Panc1 (cell line): ENCODE data around the gene GRM7. TPM values are rescaled to one million over a fixed set of nuclear protein-coding genes. Genes with fewer than 3 reads are reported as not detected.

ENCODE experiments used
- ATAC-seq: fragments of 200-7000 bp; cut with Tn5 transposase; 2 replicates; pipeline ENCODE4 v1.9.1; 2020; ENCODE audit warnings: mild to moderate bottlenecking, moderate library complexity
- BruUV-seq: library from RNA; stranded (reverse); fragments of 400-500 nt; replicated peaks from 2 replicates; lab custom pipeline; 2021; lab: Mats Ljungman, UMichigan
- CTCF ChIA-PET: fragments of 300-600 bp; sonication (Branson Sonifier 250); formaldehyde crosslinking; loops from one replicate; lab custom pipeline; 2022; ENCODE audit warnings: antibody characterized with exemption; lab: Charles Lee
- POLR2A ChIA-PET: fragments of 300-600 bp; sonication (Branson Sonifier 250); formaldehyde crosslinking; loops from one replicate; lab custom pipeline; 2022; ENCODE audit warnings: antibody characterized with exemption; lab: Charles Lee
- DNase-seq: peaks from one replicate; pipeline ENCODE4 v3.0.0-alpha.2; 2010; ENCODE audit warnings: low read depth, low spot score
- H3K27ac ChIP-seq: 2 replicates; pipeline ENCODE4 v1.5.1; 2011; ENCODE audit warnings: mild to moderate bottlenecking, low read length, inconsistent platforms
- H3K27me3 ChIP-seq: fragments of 200-500 bp; sonication (Bioruptor generic); 2 replicates; pipeline ENCODE4 v1.6.0; 2014; ENCODE audit warnings: low read length, inconsistent platforms; ENCODE audit not compliant: control insufficient read depth, insufficient read depth
- H3K36me3 ChIP-seq: fragments of 200-500 bp; sonication (Bioruptor generic); 2 replicates; pipeline ENCODE4 v1.5.1; 2014; ENCODE audit warnings: inconsistent platforms, mild to moderate bottlenecking, low read length, moderate library complexity; ENCODE audit not compliant: control insufficient read depth, insufficient read depth
- H3K4me1 ChIP-seq: 2 replicates; pipeline ENCODE4 v1.5.1; 2011; ENCODE audit warnings: inconsistent platforms, mild to moderate bottlenecking, low read length, moderate library complexity; ENCODE audit not compliant: control insufficient read depth, insufficient read depth
- H3K4me3 ChIP-seq, 2 experiments: 2 replicates each; pipeline ENCODE4 v1.5.1; 2011 to 2012; ENCODE audit warnings: low read depth in 2 of 2, low read length in 2 of 2, mild to moderate bottlenecking in 2 of 2, inconsistent platforms in 1 of 2, moderate library complexity in 1 of 2
- H3K9me3 ChIP-seq: fragments of 200-500 bp; sonication (Bioruptor generic); 2 replicates; pipeline ENCODE4 v1.5.1; 2014; ENCODE audit warnings: low read depth, mild to moderate bottlenecking, inconsistent platforms, low read length, moderate library complexity; ENCODE audit not compliant: control insufficient read depth, insufficient read depth
- POLR2AphosphoS5 ChIP-seq: IDR thresholded peaks from 2 replicates; pipeline ENCODE4 v1.6.1; 2012; ENCODE audit warnings: mild to moderate bottlenecking, low read depth, low read length, moderate library complexity
- SIN3A ChIP-seq: IDR thresholded peaks from 2 replicates; pipeline ENCODE4 v1.6.1; 2012; ENCODE audit warnings: low read depth, mild to moderate bottlenecking, low read length, moderate library complexity, borderline replicate concordance; ENCODE audit not compliant: insufficient read depth
- TCF7L2 ChIP-seq: IDR thresholded peaks from 2 replicates; pipeline ENCODE4 v1.6.1; 2011; ENCODE audit warnings: mild to moderate bottlenecking, low read depth, low read length, inconsistent platforms
- in situ Hi-C: cut with HindIII; loops from 2 replicates; pipeline ENCODE4 v1.10.0; 2016; ENCODE audit warnings: low sequenced_read_pairs, low pct_unique_long_range_greater_than_20kb
- intact Hi-C: fragments of 100-400 bp; cut with micrococcal nuclease; formaldehyde crosslinking; loops from one replicate; pipeline ENCODE4 v1.10.0; 2022; ENCODE audit not compliant: unreplicated experiment
- total RNA-seq: library from RNA; stranded (reverse); gene quantifications from one replicate; pipeline ENCODE4 v1.2.1, GENCODE V29; 2021; ENCODE audit not compliant: unreplicated experiment
- TF ChIP-seq, protein P1 (sequence below): fragments of 450-650 bp; IDR thresholded peaks from 2 replicates; pipeline ENCODE4 v1.5.1; 2017; ENCODE audit warnings: mild to moderate bottlenecking
- TF ChIP-seq, protein P2 (sequence below), 2 experiments: IDR thresholded peaks; 2 replicates each; pipeline ENCODE4 v1.6.1; 2011 to 2012; ENCODE audit warnings: low read depth in 2 of 2, control low read depth in 1 of 2, low read length in 1 of 2, mild to moderate bottlenecking in 1 of 2, moderate library complexity in 1 of 2; ENCODE audit not compliant: insufficient read depth in 1 of 2

The GRM7 gene
- total RNA-seq, 1 experiment from 2014 or later: not detected

DNA sequence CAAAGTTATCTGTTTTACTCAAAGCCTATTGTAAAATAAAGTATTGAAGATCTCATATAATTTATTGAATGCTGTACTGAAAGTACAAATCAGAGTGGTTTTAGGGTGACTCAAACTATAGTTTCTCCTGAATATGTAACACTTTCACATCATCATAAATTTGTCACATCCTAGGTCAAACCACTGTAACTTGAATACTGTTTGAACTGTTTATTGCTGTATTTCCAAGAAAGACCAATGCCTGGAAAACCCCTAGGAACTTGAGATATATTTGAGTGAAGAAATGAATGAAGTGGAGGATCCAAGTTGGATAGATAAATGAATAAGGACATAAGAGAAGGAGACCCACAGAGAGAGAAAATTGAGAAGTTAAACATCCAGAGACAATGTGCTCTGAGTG, 348.2 kb downstream of the GRM7 start:
- DNase-seq (no peak), ATAC-seq (no peak)
- Histone ChIP-seq H3K9me3 (no peaks in the 10 kb centered on the region), H3K27me3 (no peaks in the 10 kb centered on the region), H3K4me1 (no peaks in the 10 kb centered on the region), H3K36me3 (no peaks in the 10 kb centered on the region), H3K27ac (no peak overlapping the region), H3K4me3 (no peak overlapping the region)
- POLR2A ChIA-PET: no interaction called here
- TF ChIP-seq SIN3A (no peak), POLR2AphosphoS5 (no peak), TCF7L2 (no peak)
- TF ChIP-seq, protein P1, sequence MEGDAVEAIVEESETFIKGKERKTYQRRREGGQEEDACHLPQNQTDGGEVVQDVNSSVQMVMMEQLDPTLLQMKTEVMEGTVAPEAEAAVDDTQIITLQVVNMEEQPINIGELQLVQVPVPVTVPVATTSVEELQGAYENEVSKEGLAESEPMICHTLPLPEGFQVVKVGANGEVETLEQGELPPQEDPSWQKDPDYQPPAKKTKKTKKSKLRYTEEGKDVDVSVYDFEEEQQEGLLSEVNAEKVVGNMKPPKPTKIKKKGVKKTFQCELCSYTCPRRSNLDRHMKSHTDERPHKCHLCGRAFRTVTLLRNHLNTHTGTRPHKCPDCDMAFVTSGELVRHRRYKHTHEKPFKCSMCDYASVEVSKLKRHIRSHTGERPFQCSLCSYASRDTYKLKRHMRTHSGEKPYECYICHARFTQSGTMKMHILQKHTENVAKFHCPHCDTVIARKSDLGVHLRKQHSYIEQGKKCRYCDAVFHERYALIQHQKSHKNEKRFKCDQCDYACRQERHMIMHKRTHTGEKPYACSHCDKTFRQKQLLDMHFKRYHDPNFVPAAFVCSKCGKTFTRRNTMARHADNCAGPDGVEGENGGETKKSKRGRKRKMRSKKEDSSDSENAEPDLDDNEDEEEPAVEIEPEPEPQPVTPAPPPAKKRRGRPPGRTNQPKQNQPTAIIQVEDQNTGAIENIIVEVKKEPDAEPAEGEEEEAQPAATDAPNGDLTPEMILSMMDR: no peak
- TF ChIP-seq, protein P2, sequence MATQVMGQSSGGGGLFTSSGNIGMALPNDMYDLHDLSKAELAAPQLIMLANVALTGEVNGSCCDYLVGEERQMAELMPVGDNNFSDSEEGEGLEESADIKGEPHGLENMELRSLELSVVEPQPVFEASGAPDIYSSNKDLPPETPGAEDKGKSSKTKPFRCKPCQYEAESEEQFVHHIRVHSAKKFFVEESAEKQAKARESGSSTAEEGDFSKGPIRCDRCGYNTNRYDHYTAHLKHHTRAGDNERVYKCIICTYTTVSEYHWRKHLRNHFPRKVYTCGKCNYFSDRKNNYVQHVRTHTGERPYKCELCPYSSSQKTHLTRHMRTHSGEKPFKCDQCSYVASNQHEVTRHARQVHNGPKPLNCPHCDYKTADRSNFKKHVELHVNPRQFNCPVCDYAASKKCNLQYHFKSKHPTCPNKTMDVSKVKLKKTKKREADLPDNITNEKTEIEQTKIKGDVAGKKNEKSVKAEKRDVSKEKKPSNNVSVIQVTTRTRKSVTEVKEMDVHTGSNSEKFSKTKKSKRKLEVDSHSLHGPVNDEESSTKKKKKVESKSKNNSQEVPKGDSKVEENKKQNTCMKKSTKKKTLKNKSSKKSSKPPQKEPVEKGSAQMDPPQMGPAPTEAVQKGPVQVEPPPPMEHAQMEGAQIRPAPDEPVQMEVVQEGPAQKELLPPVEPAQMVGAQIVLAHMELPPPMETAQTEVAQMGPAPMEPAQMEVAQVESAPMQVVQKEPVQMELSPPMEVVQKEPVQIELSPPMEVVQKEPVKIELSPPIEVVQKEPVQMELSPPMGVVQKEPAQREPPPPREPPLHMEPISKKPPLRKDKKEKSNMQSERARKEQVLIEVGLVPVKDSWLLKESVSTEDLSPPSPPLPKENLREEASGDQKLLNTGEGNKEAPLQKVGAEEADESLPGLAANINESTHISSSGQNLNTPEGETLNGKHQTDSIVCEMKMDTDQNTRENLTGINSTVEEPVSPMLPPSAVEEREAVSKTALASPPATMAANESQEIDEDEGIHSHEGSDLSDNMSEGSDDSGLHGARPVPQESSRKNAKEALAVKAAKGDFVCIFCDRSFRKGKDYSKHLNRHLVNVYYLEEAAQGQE (IDR thresholded peaks at IDR 0.05; ENCODE audit: insufficient read depth in 1 of 2, low read depth in 2 of 2, low read length in 1 of 2): no peak
- CTCF ChIA-PET: no interaction called here
- in situ Hi-C loops: no loop called here
- no TSS peak for BruUV-seq
- intact Hi-C loops: no loop called here

DNA sequence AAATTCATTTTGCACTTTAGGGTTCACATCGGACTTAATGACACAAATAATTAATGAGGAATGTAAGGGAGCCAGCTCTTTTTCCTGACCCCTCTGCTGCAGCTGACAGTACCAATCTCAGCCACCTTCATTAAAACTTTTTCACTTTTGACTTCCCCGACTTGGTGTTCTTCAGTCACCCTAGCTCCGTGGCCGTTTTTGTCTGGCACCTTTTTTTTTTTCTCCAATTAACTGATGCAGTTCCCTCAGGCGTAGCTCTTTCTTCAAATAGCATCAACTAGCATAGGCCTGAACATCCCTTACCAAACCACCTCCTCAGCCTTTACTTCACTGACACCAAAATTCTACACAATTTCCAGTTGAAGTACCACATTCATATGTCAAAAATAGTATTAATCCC, 350.8 kb downstream of the GRM7 start:
- intact Hi-C loops: no loop called here
- Histone ChIP-seq H3K27ac (no peak overlapping the region), H3K9me3 (no peaks in the 10 kb centered on the region), H3K4me1 (no peaks in the 10 kb centered on the region), H3K27me3 (no peaks in the 10 kb centered on the region), H3K36me3 (no peaks in the 10 kb centered on the region), H3K4me3 (no peak overlapping the region)
- in situ Hi-C loops: no loop called here
- ATAC-seq (no peak), DNase-seq (no peak)
- POLR2A ChIA-PET: no interaction called here
- TF ChIP-seq POLR2AphosphoS5: no peak
- TF ChIP-seq, protein P1: no peak
- TF ChIP-seq, protein P2 (IDR thresholded peaks at IDR 0.05; ENCODE audit: insufficient read depth in 1 of 2, low read depth in 2 of 2, low read length in 1 of 2): no peak
- no peak for TF ChIP-seq SIN3A
- TF ChIP-seq TCF7L2: no peak
- no TSS peak for BruUV-seq
- CTCF ChIA-PET: no interaction called here
